ENCODE results near the gene SLC39A7.

DNA sequence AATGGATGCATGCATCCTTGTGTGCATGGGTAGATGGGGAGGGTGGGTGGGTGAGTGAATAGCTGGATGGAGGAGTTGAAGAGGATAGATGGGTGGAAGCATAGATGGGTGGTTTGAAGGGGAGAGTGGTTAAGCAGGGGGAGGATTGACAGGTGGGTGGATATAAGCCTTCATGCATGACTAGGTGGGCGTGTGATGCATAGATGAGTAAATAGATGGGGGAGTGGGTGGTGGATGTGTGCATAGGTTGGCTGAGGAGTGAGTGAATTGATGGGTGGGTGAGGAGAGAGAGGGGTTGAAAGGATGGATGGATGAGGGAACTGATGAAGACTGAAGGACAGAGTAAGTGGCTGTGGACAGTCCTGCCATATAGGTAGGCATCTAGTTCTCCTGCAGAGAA, 12.9 kb upstream of the SLC39A7 start:
- TF ChIP-seq CTCF (IDR thresholded peaks at IDR 0.05) (no peak), POLR2A (IDR thresholded peaks at IDR 0.05) (no peak), EP300 (IDR thresholded peaks at IDR 0.05) (no peak), POLR2AphosphoS5 (IDR thresholded peaks at IDR 0.05) (no peak)

All from upper lobe of left lung (tissue), 4 donors.